Upper lobe of left lung (tissue), 6 donors: ENCODE measurements around the gene ELK1. TPM values are rescaled to one million over a fixed set of nuclear protein-coding genes. Genes with fewer than 3 reads are reported as not detected.

Source experiments
- ATAC-seq, 2 donors: fragments of 200-7000 bp; cut with Tn5 transposase; one replicate each; pipeline ENCODE4 v1.9.1; 2022; ENCODE audit warnings: mild to moderate bottlenecking in 2 of 2, moderate library complexity in 2 of 2; ENCODE audit not compliant: low FRiP score in 2 of 2
- DNase-seq, 2 donors: peaks; one replicate each; pipeline ENCODE4 v3.0.0-alpha.2; 2019 to 2020
- H3K27ac ChIP-seq, 4 donors: fragments of 200-600 bp; sonication (generic); one replicate each; pipeline ENCODE4 v1.5.1; 2016 to 2019
- H3K27me3 ChIP-seq, 4 donors: fragments of 200-600 bp; sonication (generic); one replicate each; pipeline ENCODE4 v1.5.1; 2017 to 2019
- H3K36me3 ChIP-seq, 4 donors: fragments of 200-600 bp; sonication (generic); one replicate each; pipeline ENCODE4 v1.5.1; 2016 to 2019
- H3K4me1 ChIP-seq, 4 donors: fragments of 200-600 bp; sonication (generic); one replicate each; pipeline ENCODE4 v1.5.1; 2018 to 2019
- H3K4me3 ChIP-seq, 4 donors: fragments of 200-600 bp; sonication (generic); one replicate each; pipeline ENCODE4 v1.5.1; 2017 to 2019; ENCODE audit warnings: mild to moderate bottlenecking in 2 of 4, moderate library complexity in 1 of 4
- H3K9me3 ChIP-seq, 4 donors: fragments of 200-600 bp; sonication (generic); one replicate each; pipeline ENCODE4 v1.5.1; 2018 to 2019
- EP300 ChIP-seq, 4 donors: sonication (generic); formaldehyde crosslinking; IDR thresholded peaks; one replicate each; pipeline ENCODE4 v1.5.1; 2017; ENCODE audit warnings: antibody characterized with exemption in 4 of 4, control low read depth in 2 of 4
- POLR2A ChIP-seq, 4 donors: fragments of 450-650 bp; IDR thresholded peaks; one replicate each; pipeline ENCODE4 v1.5.1; 2016 to 2017; ENCODE audit warnings: antibody characterized with exemption in 4 of 4, mild to moderate bottlenecking in 2 of 4
- POLR2AphosphoS5 ChIP-seq, 2 donors: sonication (generic); formaldehyde crosslinking; IDR thresholded peaks; one replicate each; pipeline ENCODE4 v1.5.1; 2017; ENCODE audit warnings: antibody characterized with exemption in 2 of 2
- WGBS, 2 donors: methylation state at CpG; one replicate each; pipeline ENCODE4 v1.1.5; 2017 to 2018; 5-methylcytosine and 5-hydroxymethylcytosine counted together
- total RNA-seq, 6 donors: library from RNA; depleted of rRNA in 4 of 6; stranded (reverse); fragments of >200 nt in 4 of 6; gene quantifications; one replicate each; pipeline versions ENCODE4 v1.1.0 to v1.2.1, GENCODE V29; 2016 to 2021
- TF ChIP-seq, protein P1 (sequence below), 6 experiments: fragments of 450-650 bp in 4 of 6; fragments of 200-600 bp in 2 of 6; sonication (generic) in 2 of 6; IDR thresholded peaks; one replicate each; pipeline ENCODE4 v1.5.1; 2016 to 2019; ENCODE audit warnings: antibody characterized with exemption in 6 of 6
- donor health status: DM: no; HTN: no; CAD: no; lungs with moderate emphysema.
- donor health status: DM: no; HTN: yes; CAD: no; lungs with severe emphysema.

Gene ELK1
- total RNA-seq, 6 donors from 2014 or later: 11.5 to 30.4 (median 21.5) TPM

DNA sequence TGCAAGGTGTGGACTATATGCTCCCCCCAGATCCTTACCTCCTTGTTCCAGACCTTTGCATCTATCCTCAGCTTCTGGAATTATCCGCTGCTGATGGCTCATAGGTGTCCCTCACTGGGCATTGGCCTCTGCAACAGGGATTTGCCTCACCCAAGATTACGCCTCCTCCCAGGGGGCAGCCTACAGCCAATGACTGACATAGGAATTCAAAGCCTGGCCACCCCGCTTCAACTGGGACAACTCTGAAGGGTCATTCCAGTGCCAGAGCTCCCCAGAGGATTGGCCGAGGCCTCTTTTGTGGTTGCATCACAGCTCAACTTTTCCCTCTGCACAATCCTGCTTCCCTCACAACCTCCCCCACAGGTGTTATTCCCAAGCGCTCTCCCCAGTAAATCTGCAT is 35.7 kb downstream of the ELK1 start:
- H3K9me3 ChIP-seq: no peaks in the 10 kb centered on the region
- 61 to 91% methylated on average over 4 of the region's 5 CpGs for WGBS, 2 donors
- ATAC-seq: no peak

GRCh38 chrX:47613082-47613481 is 37.3 kb downstream of the ELK1 start:
- H3K27ac ChIP-seq: no peak overlapping the region
- no peaks in the 10 kb centered on the region for H3K27me3 ChIP-seq
- no peak overlapping the region for H3K4me3 ChIP-seq
- TF ChIP-seq POLR2A (IDR thresholded peaks at IDR 0.05) (no peak), EP300 (IDR thresholded peaks at IDR 0.05) (no peak), POLR2AphosphoS5 (IDR thresholded peaks at IDR 0.05) (no peak)
- TF ChIP-seq, protein P1, sequence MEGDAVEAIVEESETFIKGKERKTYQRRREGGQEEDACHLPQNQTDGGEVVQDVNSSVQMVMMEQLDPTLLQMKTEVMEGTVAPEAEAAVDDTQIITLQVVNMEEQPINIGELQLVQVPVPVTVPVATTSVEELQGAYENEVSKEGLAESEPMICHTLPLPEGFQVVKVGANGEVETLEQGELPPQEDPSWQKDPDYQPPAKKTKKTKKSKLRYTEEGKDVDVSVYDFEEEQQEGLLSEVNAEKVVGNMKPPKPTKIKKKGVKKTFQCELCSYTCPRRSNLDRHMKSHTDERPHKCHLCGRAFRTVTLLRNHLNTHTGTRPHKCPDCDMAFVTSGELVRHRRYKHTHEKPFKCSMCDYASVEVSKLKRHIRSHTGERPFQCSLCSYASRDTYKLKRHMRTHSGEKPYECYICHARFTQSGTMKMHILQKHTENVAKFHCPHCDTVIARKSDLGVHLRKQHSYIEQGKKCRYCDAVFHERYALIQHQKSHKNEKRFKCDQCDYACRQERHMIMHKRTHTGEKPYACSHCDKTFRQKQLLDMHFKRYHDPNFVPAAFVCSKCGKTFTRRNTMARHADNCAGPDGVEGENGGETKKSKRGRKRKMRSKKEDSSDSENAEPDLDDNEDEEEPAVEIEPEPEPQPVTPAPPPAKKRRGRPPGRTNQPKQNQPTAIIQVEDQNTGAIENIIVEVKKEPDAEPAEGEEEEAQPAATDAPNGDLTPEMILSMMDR (IDR thresholded peaks at IDR 0.05): no peak
- no peaks in the 10 kb centered on the region for H3K4me1 ChIP-seq
- no peak for ATAC-seq
- WGBS, 2 donors: 87 to 98% methylated on average over 8 of the region's 8 CpGs
- no peaks in the 10 kb centered on the region for H3K36me3 ChIP-seq
- H3K9me3 ChIP-seq: no peaks in the 10 kb centered on the region
- DNase-seq: no peak

More for the DNA sequence above, 35.7 kb downstream of the ELK1 start:
- Histone ChIP-seq H3K27me3 (no peaks in the 10 kb centered on the region), H3K36me3 (no peaks in the 10 kb centered on the region), H3K4me3 (no peak overlapping the region), H3K27ac (no peak overlapping the region), H3K4me1 (peaks cover 0 to 5% (median 2%) of the 10 kb centered on the region in 4 donors)
- TF ChIP-seq POLR2AphosphoS5 (IDR thresholded peaks at IDR 0.05) (no peak), POLR2A (IDR thresholded peaks at IDR 0.05) (no peak), EP300 (IDR thresholded peaks at IDR 0.05) (no peak)
- TF ChIP-seq, protein P1 (IDR thresholded peaks at IDR 0.05): no peak
- DNase-seq: no peak

- no peaks in the 10 kb centered on the region for H3K4me1 ChIP-seq
- ATAC-seq (no peak), DNase-seq (no peak)
- H3K36me3 ChIP-seq: no peaks in the 10 kb centered on the region
- no peaks in the 10 kb centered on the region for H3K27me3 ChIP-seq
- H3K4me3 ChIP-seq: no peak overlapping the region
- no peak overlapping the region for H3K27ac ChIP-seq
- H3K9me3 ChIP-seq: no peaks in the 10 kb centered on the region
- TF ChIP-seq, protein P1 (IDR thresholded peaks at IDR 0.05): no peak
- TF ChIP-seq POLR2AphosphoS5 (IDR thresholded peaks at IDR 0.05) (no peak), POLR2A (IDR thresholded peaks at IDR 0.05) (no peak), EP300 (IDR thresholded peaks at IDR 0.05) (no peak)
Measured at GRCh38 chrX:47612418-47612817, 37.9 kb downstream of the ELK1 start.

DNA sequence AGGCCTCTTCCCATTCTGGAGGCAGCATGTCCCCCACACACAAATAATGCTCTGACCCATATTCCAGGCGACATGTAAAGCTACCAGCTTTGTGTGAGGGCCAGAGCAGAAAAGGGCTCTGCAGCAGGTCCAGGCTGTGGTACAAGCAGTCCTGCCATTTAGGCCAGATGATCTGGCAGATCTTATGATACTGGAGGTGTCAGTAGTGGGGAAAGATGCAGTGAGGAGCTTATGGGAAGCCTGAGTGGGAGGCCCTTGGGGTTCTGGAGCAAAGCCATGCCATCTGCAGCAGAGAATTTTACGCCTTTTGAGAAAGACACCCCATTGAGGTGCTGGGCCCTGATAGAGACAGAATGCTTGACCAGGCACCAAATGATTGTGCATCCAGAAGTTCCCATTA is 38.4 kb downstream of the ELK1 start:
- ATAC-seq: no peak
- H3K27ac ChIP-seq: no peak overlapping the region
- WGBS, 2 donors: 80 to 92% methylated on average over 1 to 2 of the region's 2 CpGs

GRCh38 chrX:47611489-47611888 is 38.9 kb downstream of the ELK1 start:
- no peak overlapping the region for H3K4me3 ChIP-seq
- H3K9me3 ChIP-seq: no peaks in the 10 kb centered on the region
- ATAC-seq (no peak), DNase-seq (no peak)
- no peak overlapping the region for H3K27ac ChIP-seq
- WGBS, 2 donors: 60 to 65% methylated on average over 1 to 2 of the region's 2 CpGs
- H3K36me3 ChIP-seq: no peaks in the 10 kb centered on the region
- H3K4me1 ChIP-seq: no peaks in the 10 kb centered on the region
- no peaks in the 10 kb centered on the region for H3K27me3 ChIP-seq
- no peak for TF ChIP-seq POLR2A (IDR thresholded peaks at IDR 0.05)
- TF ChIP-seq, protein P1 (IDR thresholded peaks at IDR 0.05): no peak
- TF ChIP-seq EP300 (IDR thresholded peaks at IDR 0.05): no peak
- no peak for TF ChIP-seq POLR2AphosphoS5 (IDR thresholded peaks at IDR 0.05)

More for the DNA sequence above, 38.4 kb downstream of the ELK1 start:
- no peaks in the 10 kb centered on the region for H3K27me3 ChIP-seq
- H3K4me1 ChIP-seq: no peaks in the 10 kb centered on the region
- H3K4me3 ChIP-seq: no peak overlapping the region
- H3K36me3 ChIP-seq: no peaks in the 10 kb centered on the region
- TF ChIP-seq POLR2A (IDR thresholded peaks at IDR 0.05) (no peak), POLR2AphosphoS5 (IDR thresholded peaks at IDR 0.05) (no peak), EP300 (IDR thresholded peaks at IDR 0.05) (no peak)
- TF ChIP-seq, protein P1 (IDR thresholded peaks at IDR 0.05): no peak
- DNase-seq: no peak
- H3K9me3 ChIP-seq: no peaks in the 10 kb centered on the region
